ENCODE results near the gene YBX3.

Gene YBX3

DNA sequence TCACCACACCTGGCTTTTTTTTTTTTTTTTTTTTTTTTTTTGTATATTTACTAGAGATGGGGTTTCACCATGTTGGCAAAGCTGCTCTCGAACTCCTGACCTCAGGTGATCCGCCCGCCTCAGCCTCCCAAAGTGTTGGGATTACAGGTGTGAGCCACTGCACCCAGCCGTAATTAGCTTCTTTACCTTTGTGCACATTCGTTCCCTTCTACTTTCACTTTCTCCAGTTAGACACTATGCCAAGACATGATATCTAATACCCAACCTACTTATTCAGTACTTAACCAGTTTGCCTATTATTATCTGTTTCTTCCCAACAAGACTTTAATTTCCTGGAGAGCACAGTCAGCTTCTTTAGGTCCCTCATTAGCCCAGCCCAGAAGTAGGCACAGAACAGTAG is 54.6 kb downstream of the YBX3 start:
- no peak for DNase-seq

- no peak for DNase-seq
These were observed 55.5 kb downstream of the YBX3 start for GRCh38 chr12:10667581-10667980.

DNA sequence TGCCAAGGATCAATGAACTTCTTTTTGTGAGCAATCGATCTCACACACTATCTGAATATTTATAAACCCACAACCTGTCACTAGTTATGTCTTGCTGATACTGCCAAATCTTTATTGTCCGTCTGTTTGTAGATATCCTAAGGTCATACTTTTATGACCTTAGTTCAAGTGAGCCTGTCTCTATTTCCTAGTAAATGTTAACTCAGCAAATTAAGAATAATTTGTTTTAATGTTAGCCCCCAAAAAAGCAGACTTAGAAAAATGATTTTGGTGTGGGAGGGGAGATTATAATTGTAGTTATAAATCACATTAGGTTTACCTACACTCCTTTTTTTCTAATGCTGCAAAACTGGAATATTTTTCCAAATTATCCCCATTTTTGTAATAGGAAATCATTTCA is 58.6 kb downstream of the YBX3 start:
- DNase-seq, result no peak

- DNase-seq, result no peak
These were observed 59.3 kb downstream of the YBX3 start for GRCh38 chr12:10663869-10664268.

DNA sequence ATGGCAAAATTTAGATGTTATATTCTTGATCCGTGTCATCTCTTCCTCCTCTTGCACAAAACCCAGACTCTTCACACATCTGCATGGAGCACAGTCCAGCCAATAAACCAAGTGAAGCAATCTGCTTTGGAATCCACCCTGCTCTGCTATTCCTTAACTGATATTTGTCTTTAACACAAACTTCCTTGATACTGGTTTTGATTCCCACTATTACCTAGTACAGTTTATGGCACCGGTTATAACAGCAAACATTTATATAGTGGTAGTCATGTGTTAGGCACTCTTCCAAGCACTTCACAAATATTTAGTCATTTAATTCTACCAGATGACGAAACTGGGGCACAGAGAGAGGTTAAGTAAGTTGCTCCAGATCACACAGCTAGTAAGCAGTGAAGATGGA is 61.8 kb downstream of the YBX3 start:
- DNase-seq, result no peak

GRCh38 chr12:10654003-10654402 is 69.1 kb downstream of the YBX3 start:
- DNase-seq, result no peak

DNA sequence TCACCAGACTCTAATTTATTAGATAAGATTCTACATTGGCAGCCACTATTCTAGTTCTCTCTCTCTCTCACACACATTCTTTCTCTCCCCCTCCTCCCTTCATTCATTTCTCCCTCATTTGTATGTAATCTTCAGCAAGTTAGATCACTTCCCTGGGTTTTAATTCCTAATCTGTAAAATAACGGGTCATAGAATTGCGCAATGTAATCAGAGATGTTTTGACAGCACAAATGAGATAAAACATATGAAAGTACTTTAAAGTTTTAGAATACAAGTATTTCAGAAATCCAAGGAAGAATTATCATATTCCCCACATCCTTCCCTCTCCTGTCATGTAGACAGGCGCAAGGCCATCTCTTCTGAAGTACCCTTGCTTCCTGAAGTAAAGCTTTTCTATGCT is 70.9 kb downstream of the YBX3 start:
- DNase-seq, result no peak
